Neural progenitor cell (in vitro differentiated cells): ENCODE results near the gene CAST. TPM values are rescaled to one million over a fixed set of nuclear protein-coding genes. Genes with fewer than 3 reads are reported as not detected.

Experiments
- DNase-seq: peaks from one replicate; pipeline ENCODE4 v3.0.0-alpha.2; 2016; ENCODE audit warnings: low spot score
- H2AFZ ChIP-seq: fragments of 200-600 bp; sonication (generic); replicated peaks from 2 replicates; pipeline ENCODE4 v1.6.1; 2016; ENCODE audit warnings: antibody characterized with exemption
- H3F3A ChIP-seq: fragments of 200-600 bp; sonication (generic); 2 replicates; pipeline ENCODE4 v1.6.1; 2016; ENCODE audit warnings: antibody characterized with exemption, low read depth
- H3K27ac ChIP-seq: fragments of 200-600 bp; sonication (generic); 2 replicates; pipeline ENCODE4 v1.5.1; 2016; ENCODE audit warnings: mild to moderate bottlenecking
- H3K27me3 ChIP-seq: fragments of 200-600 bp; sonication (generic); 2 replicates; pipeline ENCODE4 v1.6.1; 2016; ENCODE audit warnings: mild to moderate bottlenecking, moderate library complexity
- H3K36me3 ChIP-seq: fragments of 200-600 bp; sonication (generic); 2 replicates; pipeline ENCODE4 v1.5.1; 2016
- H3K4me1 ChIP-seq: fragments of 200-600 bp; sonication (generic); 2 replicates; pipeline ENCODE4 v1.6.1; 2016; ENCODE audit warnings: mixed run types
- H3K4me2 ChIP-seq: fragments of 200-600 bp; sonication (generic); 2 replicates; pipeline ENCODE4 v1.6.1; 2016
- H3K4me3 ChIP-seq: fragments of 200-600 bp; sonication (generic); 2 replicates; pipeline ENCODE4 v1.5.1; 2016
- H3K79me2 ChIP-seq: fragments of 200-600 bp; sonication (generic); 2 replicates; pipeline ENCODE4 v1.6.1; 2016; ENCODE audit warnings: low read depth
- H3K9ac ChIP-seq: fragments of 200-600 bp; sonication (generic); 2 replicates; pipeline ENCODE4 v1.6.1; 2016
- H3K9me3 ChIP-seq: fragments of 200-600 bp; sonication (generic); 2 replicates; pipeline ENCODE4 v1.5.1; 2016; ENCODE audit warnings: low read depth
- H4K20me1 ChIP-seq: fragments of 200-600 bp; sonication (generic); 2 replicates; pipeline ENCODE4 v1.6.1; 2016; ENCODE audit warnings: low read depth
- H3K27ac Mint-ChIP-seq: 3 replicates; pipeline ENCODE4 v1.8.0; 2021; ENCODE audit warnings: mixed read lengths
- H3K27me3 Mint-ChIP-seq: 2 replicates; pipeline ENCODE4 v1.8.0; 2022; ENCODE audit warnings: low read depth, mild to moderate bottlenecking, inconsistent platforms, moderate library complexity, mixed read lengths; ENCODE audit not compliant: insufficient read depth
- H3K36me3 Mint-ChIP-seq: 3 replicates; pipeline ENCODE4 v1.8.0; 2021; ENCODE audit warnings: mixed read lengths
- H3K4me1 Mint-ChIP-seq: 3 replicates; pipeline ENCODE4 v1.8.0; 2021; ENCODE audit warnings: mixed read lengths
- H3K4me3 Mint-ChIP-seq: 3 replicates; pipeline ENCODE4 v1.8.0; 2021; ENCODE audit warnings: mild to moderate bottlenecking, moderate library complexity, mixed read lengths
- H3K9me3 Mint-ChIP-seq: 3 replicates; pipeline ENCODE4 v1.8.0; 2020; ENCODE audit warnings: mixed read lengths
- CTCF ChIP-seq: fragments of 200-600 bp; sonication (generic); IDR thresholded peaks from 2 replicates; pipeline ENCODE4 v1.5.1; 2017; ENCODE audit warnings: antibody characterized with exemption, mild to moderate bottlenecking
- EZH2 ChIP-seq: fragments of 200-600 bp; sonication (generic); IDR thresholded peaks from 2 replicates; pipeline ENCODE4 v1.6.1; 2017; ENCODE audit warnings: antibody characterized with exemption, mild to moderate bottlenecking, moderate library complexity
- EZH2phosphoT487 ChIP-seq: fragments of 200-600 bp; sonication (generic); IDR thresholded peaks from 2 replicates; pipeline ENCODE4 v1.6.1; 2017; ENCODE audit warnings: antibody characterized with exemption
- total RNA-seq: library from RNA; depleted of rRNA; stranded (reverse); fragments of >200 nt; gene quantifications from 2 replicates; pipeline ENCODE4 v1.2.3, GENCODE V29; 2015; ENCODE audit warnings: low replicate concordance

The CAST gene
- total RNA-seq, 1 donor from 2014 or later: 64.6 TPM

GRCh38 chr5:96771395-96771794 is 109.2 kb downstream of the CAST start:
- Mint-ChIP-seq H3K27me3 (no peaks in the 10 kb centered on the region), H3K36me3 (peaks cover 28% of the 10 kb centered on the region), H3K27ac (no peak overlapping the region), H3K4me1 (no peaks in the 10 kb centered on the region), H3K9me3 (no peaks in the 10 kb centered on the region), H3K4me3 (no peak overlapping the region)
- Histone ChIP-seq H3K9me3 (no peaks in the 10 kb centered on the region), H3K27ac (no peak overlapping the region), H3K4me1 (no peaks in the 10 kb centered on the region), H2AFZ (no peak overlapping the region), H4K20me1 (no peaks in the 10 kb centered on the region), H3K36me3 (peaks cover 13% of the 10 kb centered on the region), H3K27me3 (no peaks in the 10 kb centered on the region), H3K9ac (no peak overlapping the region), H3K79me2 (no peaks in the 10 kb centered on the region), H3K4me2 (no peak overlapping the region), H3K4me3 (no peak overlapping the region), H3F3A (no peaks in the 10 kb centered on the region)
- no peak for TF ChIP-seq EZH2phosphoT487
- DNase-seq: no peak

- DNase-seq: no peak
- no peak overlapping the region for H3K4me2 ChIP-seq
- no peaks in the 10 kb centered on the region for H3K4me1 ChIP-seq
- Mint-ChIP-seq H3K27ac (no peak overlapping the region), H3K36me3 (peaks cover 29% of the 10 kb centered on the region), H3K4me1 (no peaks in the 10 kb centered on the region), H3K27me3 (no peaks in the 10 kb centered on the region), H3K4me3 (no peak overlapping the region), H3K9me3 (no peaks in the 10 kb centered on the region)
- H3K36me3 ChIP-seq: peaks cover 13% of the 10 kb centered on the region
- no peak overlapping the region for H2AFZ ChIP-seq
- no peaks in the 10 kb centered on the region for H3K9me3 ChIP-seq
- no peaks in the 10 kb centered on the region for H3K79me2 ChIP-seq
- no peak overlapping the region for H3K27ac ChIP-seq
- H3K4me3 ChIP-seq: no peak overlapping the region
- H3K9ac ChIP-seq: no peak overlapping the region
- TF ChIP-seq EZH2phosphoT487 (no peak), CTCF (no peak), EZH2 (no peak)
- no peaks in the 10 kb centered on the region for H3F3A ChIP-seq
- no peaks in the 10 kb centered on the region for H3K27me3 ChIP-seq
- no peaks in the 10 kb centered on the region for H4K20me1 ChIP-seq
Measured at GRCh38 chr5:96772111-96772510, 109.9 kb downstream of the CAST start.

GRCh38 chr5:96772542-96772941 is 110.4 kb downstream of the CAST start:
- Mint-ChIP-seq H3K4me1 (no peaks in the 10 kb centered on the region), H3K36me3 (peaks cover 33% of the 10 kb centered on the region), H3K4me3 (no peak overlapping the region), H3K27me3 (no peaks in the 10 kb centered on the region), H3K9me3 (no peaks in the 10 kb centered on the region), H3K27ac (no peak overlapping the region)
- no peaks in the 10 kb centered on the region for H3K79me2 ChIP-seq
- TF ChIP-seq EZH2 (no peak), CTCF (no peak), EZH2phosphoT487 (no peak)
- no peaks in the 10 kb centered on the region for H3F3A ChIP-seq
- no peak overlapping the region for H3K9ac ChIP-seq
- H3K4me2 ChIP-seq: no peak overlapping the region
- H3K27ac ChIP-seq: no peak overlapping the region
- no peak for DNase-seq
- H4K20me1 ChIP-seq: no peaks in the 10 kb centered on the region
- H2AFZ ChIP-seq: no peak overlapping the region
- no peak overlapping the region for H3K4me3 ChIP-seq
- H3K9me3 ChIP-seq: no peaks in the 10 kb centered on the region
- H3K4me1 ChIP-seq: no peaks in the 10 kb centered on the region
- H3K36me3 ChIP-seq: peaks cover 13% of the 10 kb centered on the region
- H3K27me3 ChIP-seq: no peaks in the 10 kb centered on the region

- Histone ChIP-seq H2AFZ (no peak overlapping the region), H3K4me1 (no peaks in the 10 kb centered on the region), H3K36me3 (peaks cover 7% of the 10 kb centered on the region), H3K27me3 (no peaks in the 10 kb centered on the region), H3K4me3 (no peak overlapping the region), H3K9me3 (no peaks in the 10 kb centered on the region), H3K4me2 (no peak overlapping the region), H3K79me2 (no peaks in the 10 kb centered on the region), H4K20me1 (no peaks in the 10 kb centered on the region), H3K9ac (no peak overlapping the region), H3F3A (no peaks in the 10 kb centered on the region), H3K27ac (no peak overlapping the region)
- H3K4me3 Mint-ChIP-seq: no peak overlapping the region
- H3K27me3 Mint-ChIP-seq: no peaks in the 10 kb centered on the region
- H3K4me1 Mint-ChIP-seq: no peaks in the 10 kb centered on the region
- H3K9me3 Mint-ChIP-seq: no peaks in the 10 kb centered on the region
- peaks cover 30% of the 10 kb centered on the region for H3K36me3 Mint-ChIP-seq
- no peak for DNase-seq
- H3K27ac Mint-ChIP-seq: no peak overlapping the region
- TF ChIP-seq EZH2phosphoT487 (no peak), EZH2 (no peak), CTCF (no peak)
Measured at GRCh38 chr5:96775050-96775449, 112.9 kb downstream of the CAST start.
